Ovary (tissue), 9 donors: ENCODE results near the gene PEX10. TPM values are rescaled to one million over a fixed set of nuclear protein-coding genes. Genes with fewer than 3 reads are reported as not detected.
"Not testable (repeated sequence)": the region's sequence is repeated elsewhere in the genome, so short reads cannot be mapped to it uniquely, and the experiment has no call there.

Experiments
- DNase-seq, 5 donors: peaks; one replicate each; pipeline ENCODE4 v3.0.0-alpha.2; 2019 to 2020
- H3K27ac ChIP-seq, 2 donors: fragments of 200-600 bp; one replicate each; pipeline versions ENCODE4 v1.5.1 to v1.8.0; 2019 to 2022
- H3K27me3 ChIP-seq: fragments of 200-600 bp; one replicate; pipeline ENCODE4 v1.8.0; 2022
- H3K36me3 ChIP-seq: fragments of 200-600 bp; sonication (generic); one replicate; pipeline ENCODE4 v1.5.1; 2019
- H3K4me1 ChIP-seq: one replicate; pipeline ENCODE4 v1.8.1; 2013; ENCODE audit warnings: mild to moderate bottlenecking, moderate library complexity; ENCODE audit not compliant: insufficient read depth
- H3K4me3 ChIP-seq: fragments of 200-600 bp; sonication (generic); one replicate; pipeline ENCODE4 v1.5.1; 2017
- H3K9me3 ChIP-seq, 2 donors: fragments of 200-600 bp in 1 of 2; sonication (generic) in 1 of 2; one replicate each; pipeline versions ENCODE4 v1.5.1 to v1.8.1; 2013 to 2019; ENCODE audit warnings: mild to moderate bottlenecking in 1 of 2, moderate library complexity in 1 of 2
- CTCF ChIP-seq, 3 donors: fragments of 450-650 bp in 2 of 3; fragments of 200-600 bp in 1 of 3; IDR thresholded peaks; one replicate each; pipeline versions ENCODE4 v1.5.1 to v1.8.0; 2016 to 2022; ENCODE audit warnings: antibody characterized with exemption in 3 of 3, mild to moderate bottlenecking in 1 of 3
- EP300 ChIP-seq: sonication (generic); formaldehyde crosslinking; IDR thresholded peaks from one replicate; pipeline ENCODE4 v1.6.1; 2017; ENCODE audit warnings: antibody characterized with exemption
- POLR2A ChIP-seq: fragments of 450-650 bp; IDR thresholded peaks from one replicate; pipeline ENCODE4 v1.6.1; 2017; ENCODE audit warnings: antibody characterized with exemption, mild to moderate bottlenecking, moderate library complexity
- WGBS, 3 donors: extraction: QIAGEN DNeasy Blood & Tissue Kit in 1 of 3; methylation state at CpG; one replicate each; pipeline versions ENCODE4 v1.1.5 to v1.1.7; 2013 to 2017; 5-methylcytosine and 5-hydroxymethylcytosine counted together
- intact Hi-C, 4 donors: fragments of 100-400 bp; cut with DNase I; formaldehyde crosslinking; loops; one replicate each; pipeline versions ENCODE4 v1.11.0 to v1.15.1; 2022 to 2023
- polyA plus RNA-seq, 2 donors: library from polyadenylated mRNA; stranded (reverse); fragments of 200-250 nt in 1 of 2; fragments of 350-450 nt in 1 of 2; fragmentation: Illumina TruSeq in 1 of 2; extraction: RNeasy Lipid Tissue Mini Kit (QIAGEN cat#74804) in 1 of 2; gene quantifications; one replicate each; pipeline ENCODE4 v1.2.3, GENCODE V29; 2013 to 2014
- total RNA-seq, 7 donors: library from RNA; depleted of rRNA in 2 of 7; stranded (reverse); fragments of >200 nt in 2 of 7; fragmentation: NEBNext Ultra II Directional in 3 of 7; extraction: Animal tissue kit (Norgen Biotek cat#: 25700) in 3 of 7; gene quantifications; one replicate each; pipeline versions ENCODE4 v1.1.0 to v1.2.4, GENCODE V29; 2016 to 2023
- donor health status: DM: no; HTN: no; CAD: no; lungs with moderate emphysema.
- donor health status: DM: no; HTN: no; CAD: no.
- donor health status: Bipolar disorder and iron deficiency.
- donor health status: DM: yes; HTN: yes; CAD: no.
- donor health status: DM: no; HTN: no; CAD: no.
- donor health status: DM: yes; HTN: yes; CAD: no.

Gene PEX10
- total and polyA plus RNA-seq, 9 donors = 14.4 to 25.9 (median 19.3) TPM

GRCh38 chr1:2442661-2443060, 30.3 kb upstream of the PEX10 start:
- intact Hi-C loops = no loop called here
- Histone ChIP-seq H3K4me3 (no peak overlapping the region), H3K9me3 (no peaks in the 10 kb centered on the region), H3K27me3 (no peaks in the 10 kb centered on the region), H3K27ac (no peak overlapping the region), H3K36me3 (no peaks in the 10 kb centered on the region), H3K4me1 (no peaks in the 10 kb centered on the region)
- TF ChIP-seq EP300 (no peak), CTCF (IDR thresholded peaks at IDR 0.05) (no peak), POLR2A (no peak)
- WGBS, 3 donors = 14 to 37% (median 17%) methylated on average over 6 of the region's 6 CpGs
- no peak for DNase-seq

- Histone ChIP-seq H3K27ac (no peak overlapping the region), H3K4me1 (no peaks in the 10 kb centered on the region), H3K36me3 (no peaks in the 10 kb centered on the region), H3K9me3 (no peaks in the 10 kb centered on the region), H3K4me3 (no peak overlapping the region), H3K27me3 (no peaks in the 10 kb centered on the region)
- DNase-seq = no peak
- WGBS, 3 donors = 39 to 56% (median 46%) methylated on average over 12 to 13 of the region's 13 CpGs
- intact Hi-C loops = no loop called here
- TF ChIP-seq EP300 (no peak), CTCF (IDR thresholded peaks at IDR 0.05) (no peak), POLR2A (no peak)
These were observed 29.4 kb upstream of the PEX10 start for GRCh38 chr1:2441746-2442145.

GRCh38 chr1:2440346-2440745, 28.0 kb upstream of the PEX10 start:
- H3K4me3 ChIP-seq, intact Hi-C loops, H3K36me3 ChIP-seq, H3K4me1 ChIP-seq, H3K9me3 ChIP-seq, H3K27me3 ChIP-seq, DNase-seq, H3K27ac ChIP-seq: not testable (repeated sequence)
- WGBS, 3 donors = 75 to 95% (median 95%) methylated on average over 20 to 23 of the region's 23 CpGs

GRCh38 chr1:2439369-2439768, 27.0 kb upstream of the PEX10 start:
- TF ChIP-seq EP300 (no peak), CTCF (IDR thresholded peaks at IDR 0.05) (no peak), POLR2A (no peak)
- no peaks in the 10 kb centered on the region for H3K36me3 ChIP-seq
- no peaks in the 10 kb centered on the region for H3K27me3 ChIP-seq
- intact Hi-C loops = no loop called here
- WGBS, 3 donors = 43 to 63% (median 52%) methylated on average over 15 of the region's 15 CpGs
- no peaks in the 10 kb centered on the region for H3K9me3 ChIP-seq
- no peak for DNase-seq
- H3K27ac ChIP-seq = no peak overlapping the region
- no peak overlapping the region for H3K4me3 ChIP-seq
- H3K4me1 ChIP-seq = no peaks in the 10 kb centered on the region

- TF ChIP-seq EP300 (no peak), POLR2A (no peak), CTCF (IDR thresholded peaks at IDR 0.05) (no peak)
- Histone ChIP-seq H3K27me3 (no peaks in the 10 kb centered on the region), H3K4me1 (no peaks in the 10 kb centered on the region), H3K36me3 (no peaks in the 10 kb centered on the region), H3K9me3 (no peaks in the 10 kb centered on the region), H3K27ac (no peak overlapping the region), H3K4me3 (no peak overlapping the region)
- no peak for DNase-seq
- WGBS, 3 donors = 86 to 92% (median 88%) methylated on average over 14 of the region's 14 CpGs
- intact Hi-C loops = no loop called here
These were observed 26.3 kb upstream of the PEX10 start for GRCh38 chr1:2438641-2439040.
